HG03064 (cell line): ENCODE results near the gene CDKN2C.
"Not testable (repeated sequence)": the region's sequence is repeated elsewhere in the genome, so short reads cannot be mapped to it uniquely, and the experiment has no call there.

Experiments
- ATAC-seq: cut with Tn5 transposase; IDR thresholded peaks from one replicate; pipeline ENCODE4 v1.9.1; 2021; ENCODE audit warnings: low read depth; ENCODE audit not compliant: unreplicated experiment

CDKN2C gene

GRCh38 chr1:50978144-50978851, 8.3 kb downstream of the CDKN2C start:
- ATAC-seq: peak; percentile 33

- ATAC-seq: no peak
Observed at GRCh38 chr1:50978852-50979781, 9.1 kb downstream of the CDKN2C start.

DNA sequence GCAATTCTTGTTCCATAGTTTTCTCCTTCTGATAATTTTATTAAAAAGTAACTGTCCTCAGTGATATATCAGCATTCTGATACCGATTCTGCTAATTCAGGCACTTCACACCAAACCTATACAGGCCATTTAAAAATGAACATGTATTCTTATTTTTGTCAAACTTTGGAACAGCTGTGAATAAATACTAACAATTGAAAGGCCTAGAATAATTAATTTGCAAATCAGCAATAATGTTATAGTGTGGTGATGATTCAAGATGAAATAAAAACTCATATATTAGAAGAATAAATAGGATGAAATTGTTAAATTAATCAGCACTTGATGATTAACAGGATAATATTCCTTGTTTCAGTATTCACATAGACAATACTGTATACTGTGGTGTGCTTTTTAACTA, 9.9 kb downstream of the CDKN2C start:
- ATAC-seq: no peak

DNA sequence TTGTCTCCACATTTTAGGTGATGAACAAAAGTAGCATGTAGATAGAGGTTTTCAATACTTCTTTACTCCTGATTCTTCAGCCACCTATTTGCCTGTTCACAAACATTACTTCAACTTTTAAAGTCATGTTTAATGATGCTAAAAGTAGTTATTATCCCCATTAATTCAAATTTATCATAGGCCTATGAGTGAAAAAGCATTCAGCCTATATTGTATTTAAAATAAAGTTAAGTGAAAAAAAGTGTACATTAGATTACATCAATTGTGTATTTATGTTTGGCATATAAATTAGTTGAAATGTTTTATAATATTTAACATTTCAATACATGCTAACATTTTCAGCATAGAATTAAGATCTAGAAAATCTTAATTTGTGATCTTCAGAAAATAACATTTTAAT, 10.5 kb downstream of the CDKN2C start:
- ATAC-seq: no peak

GRCh38 chr1:50981741-50982140, 11.7 kb downstream of the CDKN2C start:
- no peak for ATAC-seq

GRCh38 chr1:50982611-50983010, 12.6 kb downstream of the CDKN2C start:
- no peak for ATAC-seq

DNA sequence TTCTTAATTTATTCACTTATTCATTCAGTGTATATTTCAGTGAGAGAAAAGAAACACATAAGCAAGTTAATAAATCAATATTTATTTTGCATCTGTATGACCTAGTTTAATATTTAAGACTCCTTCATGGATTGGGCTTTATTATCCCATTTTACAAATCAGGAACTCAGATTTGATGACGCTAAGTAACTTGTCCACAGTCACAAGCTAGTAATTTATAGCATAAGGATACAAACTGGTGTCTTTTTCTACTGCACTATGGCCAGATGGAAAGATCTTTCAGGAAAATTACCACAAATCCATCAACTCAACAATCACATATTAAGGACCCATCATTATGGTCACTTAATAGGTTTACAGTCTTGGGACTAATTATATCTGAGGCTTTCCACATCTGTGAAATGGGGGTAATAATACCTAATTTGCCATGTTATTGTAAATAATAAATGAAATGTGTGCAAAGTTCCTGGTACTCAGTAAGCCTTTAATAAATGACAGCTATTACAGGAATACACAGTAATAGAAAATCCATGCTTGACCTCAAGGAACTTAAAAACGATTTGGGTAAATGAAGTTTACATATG, 13.3 kb downstream of the CDKN2C start:
- no peak for ATAC-seq

DNA sequence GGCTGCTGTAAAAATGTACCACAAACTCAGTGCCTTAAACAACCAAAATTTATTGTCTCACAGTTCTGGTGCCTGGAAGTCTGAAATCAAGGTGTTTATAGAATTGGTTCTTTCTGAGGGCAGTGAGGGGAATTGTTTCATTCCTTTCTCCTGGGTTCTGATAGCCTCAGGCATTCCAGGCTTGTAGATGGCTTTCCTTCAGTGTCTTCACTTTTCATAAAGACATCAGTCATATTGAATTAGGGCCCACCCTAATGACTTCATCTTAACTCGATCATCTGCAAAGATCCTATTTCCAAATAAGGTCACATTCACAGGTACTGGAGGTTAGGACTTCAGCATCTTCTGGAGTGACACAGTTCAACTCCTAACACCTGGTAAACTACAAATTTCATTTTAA, 15.0 kb downstream of the CDKN2C start:
- ATAC-seq: no peak

DNA sequence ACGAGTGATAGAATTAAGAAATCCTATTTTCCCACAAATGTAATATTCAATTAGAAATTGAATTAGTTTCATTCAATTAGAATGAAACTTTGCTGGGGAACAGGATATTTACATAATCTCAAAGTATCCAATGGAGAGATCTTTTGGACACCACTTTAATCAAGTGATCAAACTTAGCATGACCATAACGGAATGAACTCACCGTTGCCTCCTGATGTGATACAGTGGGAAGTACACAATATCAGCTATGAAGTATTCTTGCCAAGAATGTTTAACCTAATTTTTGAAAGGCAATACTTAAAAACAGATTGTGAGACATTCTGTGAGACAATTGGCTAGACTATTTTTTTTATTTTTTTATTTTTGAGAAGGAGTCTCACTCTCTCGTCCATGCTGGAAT, 16.6 kb downstream of the CDKN2C start:
- ATAC-seq: no peak

- no peak for ATAC-seq
Observed at GRCh38 chr1:50989694-50990093, 19.6 kb downstream of the CDKN2C start.

DNA sequence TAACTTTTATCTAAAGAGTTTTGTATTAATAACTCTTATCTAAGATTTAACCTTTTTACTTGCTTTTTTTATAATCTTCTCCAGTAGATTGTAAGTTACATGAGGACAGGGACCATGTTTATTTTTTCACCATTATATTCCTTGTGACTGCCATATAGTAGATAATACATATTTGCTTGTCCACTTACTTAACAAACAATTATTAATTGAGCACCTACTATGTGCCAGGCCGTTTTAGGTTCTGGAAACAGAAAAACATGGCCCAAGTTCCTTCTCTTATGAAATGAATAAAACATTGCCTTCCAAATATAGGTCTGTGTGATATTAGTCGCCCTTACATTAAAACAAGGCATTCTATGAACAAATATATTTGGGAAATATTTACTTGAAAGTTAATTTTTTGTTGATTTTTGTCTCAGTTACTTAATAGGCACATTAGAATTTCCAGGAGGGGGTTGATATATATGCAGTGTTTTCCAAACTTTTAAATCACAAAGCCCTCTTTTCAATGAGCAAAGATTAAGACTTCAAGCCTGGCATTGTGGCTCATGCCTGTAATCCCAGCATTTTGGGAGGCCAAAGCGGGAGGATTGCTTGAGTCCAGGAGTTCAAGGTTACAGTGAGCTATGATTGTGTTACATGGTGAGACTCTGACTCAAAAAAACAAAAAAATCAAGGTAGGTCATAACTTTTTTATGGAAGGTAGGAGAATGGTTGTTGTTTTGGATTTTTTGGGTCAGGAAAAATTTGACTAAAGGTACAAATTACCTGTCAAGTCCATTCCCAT, 22.7 kb downstream of the CDKN2C start:
- ATAC-seq: no peak

DNA sequence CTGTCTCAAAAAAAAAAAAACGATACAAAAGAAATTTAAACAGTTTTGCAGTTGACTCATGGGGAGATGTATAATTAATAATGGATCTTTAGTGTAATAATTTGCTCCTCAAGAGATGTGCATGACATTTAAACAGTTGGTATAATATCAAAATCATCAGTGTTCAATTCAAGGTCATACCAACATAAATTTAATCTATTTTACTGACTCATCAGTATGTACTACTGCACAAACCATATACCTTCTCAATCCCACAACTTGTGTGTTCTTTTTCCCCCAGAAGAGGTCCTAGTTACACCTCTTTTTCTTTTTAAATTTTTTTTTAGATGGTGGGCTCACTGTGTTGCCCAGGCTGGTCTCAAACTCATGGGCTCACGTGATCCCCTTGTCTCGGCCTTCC, 23.6 kb downstream of the CDKN2C start:
- no peak for ATAC-seq

DNA sequence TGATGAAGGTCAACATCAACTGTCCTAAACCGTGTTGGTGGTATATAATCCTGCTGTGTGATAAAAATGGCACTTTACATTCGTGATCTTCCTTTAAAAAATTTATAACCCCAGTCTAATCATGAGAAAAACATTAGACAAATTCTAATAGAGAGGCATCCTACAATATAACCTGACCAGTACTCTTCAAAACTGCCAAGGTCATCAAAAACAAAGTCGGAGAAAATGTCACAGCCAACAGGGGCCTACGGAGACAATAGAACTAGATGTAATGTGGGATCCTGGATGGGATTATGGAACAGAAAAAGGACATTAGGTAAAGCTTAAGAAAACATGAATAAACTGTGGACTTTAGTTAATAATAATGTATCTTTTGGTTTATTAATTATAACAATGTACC, 25.0 kb downstream of the CDKN2C start:
- ATAC-seq: no peak

DNA sequence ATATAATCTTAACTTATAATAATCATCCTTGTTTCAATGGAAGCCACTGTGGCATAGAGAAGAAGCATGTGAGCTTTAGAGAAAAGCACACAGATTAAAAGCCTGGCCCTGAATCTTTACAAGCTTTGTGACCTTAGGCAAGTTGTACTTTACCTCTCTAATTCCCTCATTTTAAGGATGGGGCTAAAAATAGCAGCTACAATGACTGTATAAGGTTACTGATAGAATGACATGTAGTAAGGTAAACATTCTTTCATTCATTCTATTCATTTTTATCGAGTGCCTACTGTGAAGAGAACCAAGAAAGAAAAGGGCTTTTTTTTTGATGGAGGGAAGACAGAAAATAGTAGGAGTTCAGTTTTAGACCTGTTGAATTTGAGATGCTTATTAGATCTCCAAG, 25.6 kb downstream of the CDKN2C start:
- no peak for ATAC-seq

DNA sequence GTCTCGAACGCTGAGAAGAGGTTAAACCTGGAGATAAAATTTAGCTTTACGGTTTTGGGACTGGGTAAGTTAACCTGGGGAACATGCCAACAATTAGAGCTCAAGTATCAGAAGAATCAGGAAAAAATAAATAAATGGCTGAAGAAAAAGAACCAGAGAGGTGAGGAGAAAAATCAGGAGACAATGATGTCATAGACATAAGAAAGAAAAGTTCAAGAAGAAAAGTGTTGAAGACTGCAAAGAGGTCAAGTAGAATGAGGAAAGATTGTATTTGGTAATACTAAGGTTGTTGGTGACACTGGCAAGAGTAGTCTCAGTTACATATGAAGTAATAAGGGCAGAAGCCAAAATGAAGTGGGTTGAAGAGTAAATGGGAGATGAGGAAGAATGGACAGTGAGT, 26.0 kb downstream of the CDKN2C start:
- ATAC-seq: no peak

- ATAC-seq: not testable (repeated sequence)
Observed at GRCh38 chr1:50999375-50999774, 29.3 kb downstream of the CDKN2C start.

DNA sequence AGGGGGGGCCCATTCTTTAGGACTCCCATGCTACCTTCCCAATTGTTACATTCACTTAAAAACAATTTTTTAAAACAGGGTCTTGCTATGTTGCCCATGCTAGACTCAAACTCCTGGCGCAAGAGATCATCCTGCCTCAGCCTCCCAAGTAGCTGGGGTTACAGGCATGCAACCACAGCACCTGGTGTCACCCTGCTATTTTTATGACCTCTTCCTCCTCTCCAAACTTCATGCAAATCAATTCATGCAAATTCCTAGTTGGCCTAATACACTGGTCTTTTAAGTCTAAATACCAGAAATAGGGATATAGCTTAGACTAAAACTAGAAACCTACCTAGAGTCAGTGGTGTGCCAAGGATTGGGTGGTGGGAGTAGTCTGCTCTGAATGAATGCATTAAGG, 30.1 kb downstream of the CDKN2C start:
- ATAC-seq: peak; percentile 85

- ATAC-seq: peak; percentile 33
Observed at GRCh38 chr1:51000651-51001050, 30.6 kb downstream of the CDKN2C start.

DNA sequence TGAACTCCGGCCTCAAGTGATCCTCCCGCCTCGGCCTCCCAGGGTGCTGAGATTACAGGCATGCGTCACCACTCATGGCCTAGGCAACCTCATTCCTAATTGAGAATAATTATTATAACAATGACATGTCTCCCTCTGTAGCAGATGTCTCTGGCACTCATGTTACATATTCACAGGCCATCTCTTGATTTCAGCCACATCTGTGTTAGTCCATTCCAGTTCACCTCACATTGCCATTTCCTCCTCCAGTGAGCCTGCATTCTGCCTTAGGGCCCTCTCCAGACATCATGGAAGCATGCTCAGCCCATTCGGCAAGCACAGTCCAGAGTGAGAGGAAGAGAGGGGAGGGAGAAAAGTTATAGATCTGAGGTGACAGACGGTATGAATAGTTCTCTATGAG, 32.5 kb downstream of the CDKN2C start:
- no peak for ATAC-seq

- ATAC-seq: not testable (repeated sequence)
Observed at GRCh38 chr1:51005549-51005948, 35.5 kb downstream of the CDKN2C start.

GRCh38 chr1:51009381-51009780, 39.3 kb downstream of the CDKN2C start:
- no peak for ATAC-seq
